Endothelial cell of umbilical vein (primary cell): ENCODE measurements around the gene PSMA7.

ENCODE experiments used
- EZH2 ChIP-seq: IDR thresholded peaks from 2 replicates; pipeline ENCODE4 v1.6.1; 2012; ENCODE audit warnings: borderline replicate concordance, low read depth, mild to moderate bottlenecking, moderate library complexity, low read length, inconsistent platforms; ENCODE audit not compliant: severe bottlenecking
- FOS ChIP-seq: IDR thresholded peaks from 2 replicates; pipeline ENCODE4 v1.6.1; 2011; ENCODE audit warnings: mild to moderate bottlenecking, low read length, moderate library complexity, borderline replicate concordance; ENCODE audit not compliant: insufficient read depth
- GATA2 ChIP-seq: IDR thresholded peaks from 2 replicates; pipeline ENCODE4 v1.7.0; 2011; ENCODE audit warnings: low read depth, mild to moderate bottlenecking, moderate library complexity, mixed read lengths, low read length; ENCODE audit not compliant: insufficient read length, insufficient read depth
- JUN ChIP-seq: IDR thresholded peaks from 2 replicates; pipeline ENCODE4 v1.6.1; 2011; ENCODE audit warnings: borderline replicate concordance, low read depth; ENCODE audit not compliant: insufficient read length, insufficient read depth
- MYC ChIP-seq: IDR thresholded peaks from one replicate; pipeline ENCODE4 v1.6.1; 2011; ENCODE audit warnings: mild to moderate bottlenecking, low read depth, low read length
- POLR2A ChIP-seq: IDR thresholded peaks from 2 replicates; pipeline ENCODE4 v1.6.1; 2012; ENCODE audit warnings: low read depth, mild to moderate bottlenecking, control low read depth, low read length
- POLR2AphosphoS5 ChIP-seq: IDR thresholded peaks from 2 replicates; pipeline ENCODE4 v1.6.1; 2012; ENCODE audit warnings: low read depth, mild to moderate bottlenecking, control low read depth, low read length, moderate library complexity; ENCODE audit not compliant: insufficient read depth
- TF ChIP-seq, protein P1 (sequence below), 2 donors: IDR thresholded peaks; 1 replicate in 1 of 2; 2 replicates in 1 of 2; pipeline ENCODE4 v1.5.1; 2011; ENCODE audit warnings: low read length in 2 of 2, mild to moderate bottlenecking in 2 of 2, moderate library complexity in 2 of 2, control low read depth in 1 of 2, inconsistent platforms in 1 of 2, low read depth in 1 of 2; ENCODE audit not compliant: insufficient read depth in 1 of 2; ENCODE audit errors: extremely low read depth in 1 of 2
- TF ChIP-seq, protein P2 (sequence below): IDR thresholded peaks from 2 replicates; pipeline ENCODE4 v1.6.1; 2011; ENCODE audit not compliant: insufficient read depth, insufficient read length

DNA sequence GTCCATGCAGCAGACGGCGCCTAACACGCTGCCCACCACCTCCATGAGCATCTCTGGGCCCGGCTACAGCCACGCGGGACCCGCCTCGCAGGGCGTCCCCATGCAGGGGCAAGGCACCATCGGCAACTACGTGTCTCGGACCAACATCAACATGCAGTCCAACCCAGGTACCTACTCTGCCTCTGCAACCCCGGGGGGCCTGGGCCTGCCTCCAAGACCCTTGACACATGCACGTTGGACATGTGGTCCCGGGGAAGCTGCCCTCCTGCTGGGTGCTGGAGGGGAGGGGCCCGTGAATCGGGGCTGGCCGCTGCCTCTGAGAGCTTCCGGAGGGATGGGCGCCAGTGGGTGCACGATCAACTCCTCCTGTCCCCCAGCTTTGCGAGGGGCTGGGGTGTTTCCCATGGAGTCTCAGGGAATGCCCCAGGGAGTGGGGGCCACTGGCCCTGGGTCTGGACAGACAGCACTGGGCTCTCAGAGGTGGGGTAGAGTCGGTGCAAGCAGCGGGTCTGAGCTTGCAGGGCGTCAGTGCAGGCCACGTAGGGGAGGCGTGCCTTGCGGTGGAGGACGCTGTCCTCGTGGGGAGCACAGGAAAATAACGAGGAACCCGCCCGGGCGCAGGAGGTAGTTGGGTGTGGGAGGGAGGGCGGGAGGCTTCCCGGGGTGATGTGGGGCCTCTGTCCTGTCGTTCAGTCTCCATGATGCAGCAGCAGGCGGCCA, 19.7 kb upstream of the PSMA7 start:
- TF ChIP-seq, protein P1, sequence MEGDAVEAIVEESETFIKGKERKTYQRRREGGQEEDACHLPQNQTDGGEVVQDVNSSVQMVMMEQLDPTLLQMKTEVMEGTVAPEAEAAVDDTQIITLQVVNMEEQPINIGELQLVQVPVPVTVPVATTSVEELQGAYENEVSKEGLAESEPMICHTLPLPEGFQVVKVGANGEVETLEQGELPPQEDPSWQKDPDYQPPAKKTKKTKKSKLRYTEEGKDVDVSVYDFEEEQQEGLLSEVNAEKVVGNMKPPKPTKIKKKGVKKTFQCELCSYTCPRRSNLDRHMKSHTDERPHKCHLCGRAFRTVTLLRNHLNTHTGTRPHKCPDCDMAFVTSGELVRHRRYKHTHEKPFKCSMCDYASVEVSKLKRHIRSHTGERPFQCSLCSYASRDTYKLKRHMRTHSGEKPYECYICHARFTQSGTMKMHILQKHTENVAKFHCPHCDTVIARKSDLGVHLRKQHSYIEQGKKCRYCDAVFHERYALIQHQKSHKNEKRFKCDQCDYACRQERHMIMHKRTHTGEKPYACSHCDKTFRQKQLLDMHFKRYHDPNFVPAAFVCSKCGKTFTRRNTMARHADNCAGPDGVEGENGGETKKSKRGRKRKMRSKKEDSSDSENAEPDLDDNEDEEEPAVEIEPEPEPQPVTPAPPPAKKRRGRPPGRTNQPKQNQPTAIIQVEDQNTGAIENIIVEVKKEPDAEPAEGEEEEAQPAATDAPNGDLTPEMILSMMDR (IDR thresholded peaks at IDR 0.05; ENCODE audit: extremely low read depth in 1 of 2, insufficient read depth in 1 of 2, low read depth in 1 of 2, low read length in 2 of 2): no peak
- no peak for TF ChIP-seq POLR2A
- TF ChIP-seq POLR2AphosphoS5: no peak
- TF ChIP-seq MYC: no peak
- no peak for TF ChIP-seq EZH2
- TF ChIP-seq FOS: no peak
- TF ChIP-seq, protein P2, sequence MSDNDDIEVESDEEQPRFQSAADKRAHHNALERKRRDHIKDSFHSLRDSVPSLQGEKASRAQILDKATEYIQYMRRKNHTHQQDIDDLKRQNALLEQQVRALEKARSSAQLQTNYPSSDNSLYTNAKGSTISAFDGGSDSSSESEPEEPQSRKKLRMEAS: no peak
- TF ChIP-seq GATA2: no peak
- no peak for TF ChIP-seq JUN
